Activated naive CD4-positive, alpha-beta T cell treated with anti-CD3 and anti-CD28 coated beads, Interleukin-2, amount 50 U/mL, for 72 hours (primary cell): Measurements from ENCODE around the gene NR0B2. TPM values are rescaled to one million over a fixed set of nuclear protein-coding genes. Genes with fewer than 3 reads are reported as not detected.

ENCODE experiments used
- ATAC-seq, 2 donors: fragments of 150-1000 bp; cut with Tn5 transposase; 2 replicates each; pipeline ENCODE4 v1.10.0; 2021; ENCODE audit warnings: mild to moderate bottlenecking in 2 of 2, moderate library complexity in 2 of 2
- DNase-seq, 2 donors: peaks; one replicate each; pipeline ENCODE4 v3.0.0; 2021 to 2022; ENCODE audit warnings: low spot score in 2 of 2
- H3K27ac Mint-ChIP-seq, 2 donors: one replicate each; pipeline ENCODE4 v1.8.0; 2022; ENCODE audit warnings: mild to moderate bottlenecking in 2 of 2, mixed read lengths in 2 of 2
- H3K36me3 Mint-ChIP-seq, 2 donors: one replicate each; pipeline ENCODE4 v1.8.0; 2022; ENCODE audit warnings: mixed read lengths in 2 of 2
- H3K9me3 Mint-ChIP-seq, 2 donors: one replicate each; pipeline ENCODE4 v1.8.0; 2022; ENCODE audit warnings: mixed read lengths in 2 of 2
- total RNA-seq, 2 donors: library from RNA; stranded (reverse); gene quantifications; one replicate each; pipeline ENCODE4 v1.2.3, GENCODE V29; 2022

Gene NR0B2
- total RNA-seq, 2 donors from 2014 or later = not detected

- Mint-ChIP-seq H3K9me3 (no peaks in the 10 kb centered on the region), H3K27ac (peak overlapping the region; percentile 17 to 52), H3K36me3 (peaks cover 14 to 25% of the 10 kb centered on the region in 2 donors)
- no peak for DNase-seq
- ATAC-seq = no peak
Observed at GRCh38 chr1:26945138-26945537, 31.4 kb upstream of the NR0B2 start.

- DNase-seq (no peak), ATAC-seq (no peak)
- peak overlapping the region; percentile 30 to 72 for H3K27ac Mint-ChIP-seq
- H3K36me3 Mint-ChIP-seq = peaks cover 14 to 25% of the 10 kb centered on the region in 2 donors
- no peaks in the 10 kb centered on the region for H3K9me3 Mint-ChIP-seq
Observed at GRCh38 chr1:26942656-26943055, 28.9 kb upstream of the NR0B2 start.

GRCh38 chr1:26941311-26941710, 27.5 kb upstream of the NR0B2 start:
- DNase-seq = no peak
- Mint-ChIP-seq H3K9me3 (no peaks in the 10 kb centered on the region), H3K36me3 (peaks cover 14 to 26% of the 10 kb centered on the region in 2 donors), H3K27ac (no peak overlapping the region)
- no peak for ATAC-seq

- ATAC-seq = no peak
- Mint-ChIP-seq H3K27ac (peak overlapping the region in 1 of 2 donors; percentile 47), H3K9me3 (no peaks in the 10 kb centered on the region), H3K36me3 (peaks cover 4 to 18% of the 10 kb centered on the region in 2 donors)
- no peak for DNase-seq
Observed at GRCh38 chr1:26938659-26939025, 24.9 kb upstream of the NR0B2 start.

- Mint-ChIP-seq H3K9me3 (no peaks in the 10 kb centered on the region), H3K27ac (peak overlapping the region in 1 of 2 donors; percentile 62), H3K36me3 (peaks cover 4 to 18% of the 10 kb centered on the region in 2 donors)
- DNase-seq (no peak), ATAC-seq (no peak)
Observed at GRCh38 chr1:26938004-26938658, 24.4 kb upstream of the NR0B2 start.

GRCh38 chr1:26936823-26937222, 23.0 kb upstream of the NR0B2 start:
- no peak overlapping the region for H3K27ac Mint-ChIP-seq
- H3K36me3 Mint-ChIP-seq = peaks cover 0 to 11% of the 10 kb centered on the region in 2 donors
- H3K9me3 Mint-ChIP-seq = no peaks in the 10 kb centered on the region
- DNase-seq (no peak), ATAC-seq (no peak)

- DNase-seq = no peak
- H3K36me3 Mint-ChIP-seq = peaks cover 0 to 23% of the 10 kb centered on the region in 2 donors
- no peaks in the 10 kb centered on the region for H3K9me3 Mint-ChIP-seq
- H3K27ac Mint-ChIP-seq = peak overlapping the region; percentile 35 to 36
- ATAC-seq = no peak
Observed at GRCh38 chr1:26932531-26932930, 18.8 kb upstream of the NR0B2 start.

- ATAC-seq (no peak), DNase-seq (no peak)
- Mint-ChIP-seq H3K36me3 (peaks cover 27 to 41% of the 10 kb centered on the region in 2 donors), H3K27ac (peak overlapping the region; percentile 16 to 91), H3K9me3 (peaks cover 0 to 4% of the 10 kb centered on the region in 2 donors)
Observed at GRCh38 chr1:26923711-26924110, 9.9 kb upstream of the NR0B2 start.

- ATAC-seq = no peak
- Mint-ChIP-seq H3K36me3 (peaks cover 27 to 33% of the 10 kb centered on the region in 2 donors), H3K27ac (peak overlapping the region; percentile 88 to 91), H3K9me3 (peaks cover 0 to 4% of the 10 kb centered on the region in 2 donors)
- DNase-seq = no peak
Observed at GRCh38 chr1:26922901-26923300, 9.1 kb upstream of the NR0B2 start.

- DNase-seq (no peak), ATAC-seq (no peak)
- peaks cover 27 to 28% of the 10 kb centered on the region in 2 donors for H3K36me3 Mint-ChIP-seq
- peak overlapping the region; percentile 84 to 91 for H3K27ac Mint-ChIP-seq
- peaks cover 0 to 4% of the 10 kb centered on the region in 2 donors for H3K9me3 Mint-ChIP-seq
Observed at GRCh38 chr1:26922431-26922729, 8.6 kb upstream of the NR0B2 start.

GRCh38 chr1:26921540-26922430, 8.0 kb upstream of the NR0B2 start, which contains the start of gene NUDC:
NUDC (plus strand) TSS chr1:26921743; CDS start chr1:26921849, 106 bp downstream.
- H3K27ac Mint-ChIP-seq = peak within 1 kb of the TSS; percentile 91 to 98
- peak; percentile 94 to 97 for DNase-seq
- peak; percentile 96 for ATAC-seq
- peaks cover 0 to 4% of the 10 kb centered on the region in 2 donors for H3K9me3 Mint-ChIP-seq
- H3K36me3 Mint-ChIP-seq = peaks cover 23 to 25% of the 10 kb centered on the region in 2 donors

GRCh38 chr1:26921126-26921539, 7.4 kb upstream of the NR0B2 start:
- ATAC-seq = peak; percentile 69 to 75
- Mint-ChIP-seq H3K27ac (peak overlapping the region; percentile 91 to 98), H3K9me3 (peaks cover 0 to 4% of the 10 kb centered on the region in 2 donors), H3K36me3 (peaks cover 21 to 23% of the 10 kb centered on the region in 2 donors)
- no peak for DNase-seq

GRCh38 chr1:26915204-26915842, 1.5 kb upstream of the NR0B2 start:
- no peak for ATAC-seq
- H3K9me3 Mint-ChIP-seq = peaks cover 0 to 2% of the 10 kb centered on the region in 2 donors
- H3K27ac Mint-ChIP-seq = no peak overlapping the region
- no peaks in the 10 kb centered on the region for H3K36me3 Mint-ChIP-seq
- no peak for DNase-seq

- no peaks in the 10 kb centered on the region for H3K36me3 Mint-ChIP-seq
- ATAC-seq = no peak
- H3K9me3 Mint-ChIP-seq = no peaks in the 10 kb centered on the region
- no peak for DNase-seq
- H3K27ac Mint-ChIP-seq = no peak overlapping the region
Observed at GRCh38 chr1:26913389-26913753, 404 bp downstream of the NR0B2 start.

- Mint-ChIP-seq H3K36me3 (no peaks in the 10 kb centered on the region), H3K9me3 (no peaks in the 10 kb centered on the region), H3K27ac (no peak overlapping the region)
- no peak for DNase-seq
- ATAC-seq = no peak
Observed at GRCh38 chr1:26912147-26912490, 1.7 kb downstream of the NR0B2 start.

- DNase-seq (no peak), ATAC-seq (no peak)
- no peak overlapping the region for H3K27ac Mint-ChIP-seq
- H3K36me3 Mint-ChIP-seq = no peaks in the 10 kb centered on the region
- H3K9me3 Mint-ChIP-seq = no peaks in the 10 kb centered on the region
Observed at GRCh38 chr1:26911399-26912146, 2.2 kb downstream of the NR0B2 start.
